MCF 10A (cell line): ENCODE data around the gene CALB2. TPM values are rescaled to one million over a fixed set of nuclear protein-coding genes. Genes with fewer than 3 reads are reported as not detected.

Experiments used
- BruUV-seq: library from RNA; stranded (reverse); fragments of 400-500 nt; replicated peaks from 2 replicates; lab custom pipeline; 2021; lab: Mats Ljungman, UMichigan
- CTCF ChIA-PET: fragments of 300-600 bp; sonication (Branson Sonifier 250); formaldehyde crosslinking; extraction: SDS; loops from one replicate; lab custom pipeline; 2021; ENCODE audit warnings: antibody characterized with exemption, inconsistent platforms; lab: Yijun Ruan, JAX
- POLR2A ChIA-PET: fragments of 300-600, 350-650 bp; sonication (Branson Sonifier 250); formaldehyde crosslinking; extraction: SDS; loops from one replicate; lab custom pipeline; 2020; ENCODE audit warnings: antibody characterized with exemption, inconsistent platforms; lab: Yijun Ruan, JAX
- DNase-seq: peaks from one replicate; pipeline ENCODE4 v3.0.0-alpha.2; 2018; ENCODE audit not compliant: unreplicated experiment
- H3K27ac Mint-ChIP-seq: one replicate; pipeline ENCODE4 v1.8.0; 2022; ENCODE audit warnings: mild to moderate bottlenecking, low read depth, mixed read lengths; ENCODE audit not compliant: unreplicated experiment
- H3K27me3 Mint-ChIP-seq: one replicate; pipeline ENCODE4 v1.8.0; 2022; ENCODE audit warnings: mixed read lengths; ENCODE audit not compliant: insufficient read depth, unreplicated experiment
- H3K36me3 Mint-ChIP-seq: one replicate; pipeline ENCODE4 v1.8.0; 2022; ENCODE audit warnings: mild to moderate bottlenecking, moderate library complexity, mixed read lengths; ENCODE audit not compliant: insufficient read depth, unreplicated experiment
- H3K4me1 Mint-ChIP-seq: one replicate; pipeline ENCODE4 v1.8.0; 2022; ENCODE audit warnings: mixed read lengths; ENCODE audit not compliant: insufficient read depth, unreplicated experiment
- H3K4me3 Mint-ChIP-seq: one replicate; pipeline ENCODE4 v1.8.0; 2022; ENCODE audit warnings: mild to moderate bottlenecking, moderate library complexity, mixed read lengths; ENCODE audit not compliant: unreplicated experiment
- H3K9me3 Mint-ChIP-seq: one replicate; pipeline ENCODE4 v1.8.0; 2022; ENCODE audit warnings: mixed read lengths; ENCODE audit not compliant: unreplicated experiment
- intact Hi-C: fragments of 100-400 bp; cut with micrococcal nuclease; formaldehyde crosslinking; loops from 2 replicates; pipeline ENCODE4 v1.14.1; 2022
- total RNA-seq: library from RNA; stranded (reverse); gene quantifications from 2 replicates; pipeline ENCODE4 v1.2.3, GENCODE V29; 2022
- TF ChIP-seq, protein P1 (sequence below): fragments of 200-600 bp; IDR thresholded peaks from one replicate; pipeline ENCODE4 v1.8.0; 2022; ENCODE audit warnings: antibody characterized with exemption, mild to moderate bottlenecking; ENCODE audit not compliant: unreplicated experiment

CALB2 gene
- total RNA-seq, 1 experiment from 2014 or later: 0.23 TPM

DNA sequence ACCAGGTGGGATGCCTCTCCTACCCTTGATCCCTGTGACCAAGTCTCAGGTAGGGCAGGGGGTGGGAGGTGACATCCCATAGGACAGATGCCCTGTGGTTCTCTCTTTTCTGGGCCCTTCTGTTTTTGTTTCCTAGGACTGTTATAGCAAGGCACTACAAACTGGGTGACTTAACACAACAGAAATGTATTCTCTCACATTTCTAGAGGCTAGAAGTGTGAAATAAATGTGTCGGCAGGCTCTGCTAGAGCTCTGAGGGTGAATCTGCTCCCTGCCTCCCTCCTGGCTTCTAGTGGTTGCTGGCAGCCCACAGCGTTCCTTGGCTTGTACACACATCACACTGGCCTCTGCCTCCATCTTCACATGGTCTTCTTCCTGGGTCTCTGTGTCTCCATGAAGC is 12.7 kb downstream of the CALB2 start:
- no peak for DNase-seq
- no peak overlapping the region for H3K27ac Mint-ChIP-seq
- peaks cover 20% of the 10 kb centered on the region for H3K27me3 Mint-ChIP-seq
- no peaks in the 10 kb centered on the region for H3K9me3 Mint-ChIP-seq
- intact Hi-C loops: no loop called here
- H3K4me1 Mint-ChIP-seq: no peaks in the 10 kb centered on the region
- ChIA-PET POLR2A (no interaction called here), CTCF (interaction anchor here (0.8 kb wide), 1 partner anchor 13 kb away, joined by 4 read pairs; no protein-coding TSS in a partner anchor)
- TF ChIP-seq, protein P1, sequence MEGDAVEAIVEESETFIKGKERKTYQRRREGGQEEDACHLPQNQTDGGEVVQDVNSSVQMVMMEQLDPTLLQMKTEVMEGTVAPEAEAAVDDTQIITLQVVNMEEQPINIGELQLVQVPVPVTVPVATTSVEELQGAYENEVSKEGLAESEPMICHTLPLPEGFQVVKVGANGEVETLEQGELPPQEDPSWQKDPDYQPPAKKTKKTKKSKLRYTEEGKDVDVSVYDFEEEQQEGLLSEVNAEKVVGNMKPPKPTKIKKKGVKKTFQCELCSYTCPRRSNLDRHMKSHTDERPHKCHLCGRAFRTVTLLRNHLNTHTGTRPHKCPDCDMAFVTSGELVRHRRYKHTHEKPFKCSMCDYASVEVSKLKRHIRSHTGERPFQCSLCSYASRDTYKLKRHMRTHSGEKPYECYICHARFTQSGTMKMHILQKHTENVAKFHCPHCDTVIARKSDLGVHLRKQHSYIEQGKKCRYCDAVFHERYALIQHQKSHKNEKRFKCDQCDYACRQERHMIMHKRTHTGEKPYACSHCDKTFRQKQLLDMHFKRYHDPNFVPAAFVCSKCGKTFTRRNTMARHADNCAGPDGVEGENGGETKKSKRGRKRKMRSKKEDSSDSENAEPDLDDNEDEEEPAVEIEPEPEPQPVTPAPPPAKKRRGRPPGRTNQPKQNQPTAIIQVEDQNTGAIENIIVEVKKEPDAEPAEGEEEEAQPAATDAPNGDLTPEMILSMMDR: no peak
- H3K36me3 Mint-ChIP-seq: no peaks in the 10 kb centered on the region
- BruUV-seq: no TSS peak
- no peak overlapping the region for H3K4me3 Mint-ChIP-seq

DNA sequence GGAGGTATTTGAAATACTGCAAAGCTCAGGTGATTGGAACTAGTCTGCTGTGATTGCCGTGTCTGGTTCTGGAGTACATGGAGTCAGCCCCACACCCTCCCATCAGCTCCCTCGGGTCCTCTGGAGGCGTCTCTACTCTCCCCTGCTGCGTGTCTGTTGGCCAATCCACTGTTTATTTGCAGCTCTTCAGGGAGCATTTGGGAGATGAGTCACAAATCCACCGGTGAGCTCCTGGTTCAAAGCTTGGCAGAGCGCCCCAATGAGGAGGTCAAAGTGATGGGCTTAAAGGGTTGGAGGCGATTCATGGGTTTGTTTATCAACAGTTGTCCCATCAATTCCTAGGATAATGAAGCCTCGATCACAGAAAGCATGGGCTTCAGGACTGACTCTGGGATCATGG is 14.6 kb downstream of the CALB2 start:
- peaks cover 32% of the 10 kb centered on the region for H3K27me3 Mint-ChIP-seq
- ChIA-PET POLR2A (no interaction called here), CTCF (interaction anchor here (2.7 kb wide), 1 partner anchor 13 kb away, joined by 12 read pairs; the partner anchor contains the start of gene CALB2)
- TF ChIP-seq, protein P1: no peak
- BruUV-seq: no TSS peak
- no peaks in the 10 kb centered on the region for H3K9me3 Mint-ChIP-seq
- H3K36me3 Mint-ChIP-seq: no peaks in the 10 kb centered on the region
- no peak overlapping the region for H3K4me3 Mint-ChIP-seq
- H3K27ac Mint-ChIP-seq: no peak overlapping the region
- intact Hi-C loops: no loop called here
- no peaks in the 10 kb centered on the region for H3K4me1 Mint-ChIP-seq
- DNase-seq: peak; percentile 81

DNA sequence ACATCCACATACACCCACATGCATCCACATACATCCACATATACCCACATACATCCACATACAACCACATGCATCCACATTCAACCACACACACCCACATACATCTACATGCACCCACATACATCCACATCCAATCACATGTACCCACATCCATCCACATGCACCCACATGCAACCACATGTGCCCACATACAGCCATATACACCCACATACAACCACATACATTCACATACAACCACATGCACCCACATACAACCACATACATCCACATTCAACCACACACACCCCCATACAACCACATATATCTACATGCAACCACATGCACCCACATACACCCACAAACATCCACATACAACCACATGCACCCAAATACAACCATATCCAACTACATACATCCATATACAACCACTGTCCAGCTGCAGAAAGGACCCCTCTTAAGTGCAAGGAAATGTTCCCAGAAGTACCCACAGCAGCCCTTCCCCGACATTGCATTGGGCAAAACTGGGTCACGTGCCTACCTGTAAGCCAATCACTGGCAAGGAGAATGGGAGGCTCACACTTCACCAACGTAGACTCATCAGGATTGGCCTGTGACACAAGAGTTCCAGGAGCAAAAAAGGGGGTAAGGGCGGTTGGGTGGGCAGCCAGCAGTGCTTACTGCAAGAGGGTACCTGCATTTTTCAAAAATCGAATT is 18.1 kb downstream of the CALB2 start:
- TF ChIP-seq, protein P1: no peak
- DNase-seq: no peak
- ChIA-PET POLR2A (no interaction called here), CTCF (no interaction called here)
- BruUV-seq: no TSS peak
- intact Hi-C loops: no loop called here
- Mint-ChIP-seq H3K9me3 (no peaks in the 10 kb centered on the region), H3K27me3 (peaks cover 24% of the 10 kb centered on the region), H3K36me3 (no peaks in the 10 kb centered on the region), H3K27ac (no peak overlapping the region), H3K4me1 (no peaks in the 10 kb centered on the region), H3K4me3 (no peak overlapping the region)

DNA sequence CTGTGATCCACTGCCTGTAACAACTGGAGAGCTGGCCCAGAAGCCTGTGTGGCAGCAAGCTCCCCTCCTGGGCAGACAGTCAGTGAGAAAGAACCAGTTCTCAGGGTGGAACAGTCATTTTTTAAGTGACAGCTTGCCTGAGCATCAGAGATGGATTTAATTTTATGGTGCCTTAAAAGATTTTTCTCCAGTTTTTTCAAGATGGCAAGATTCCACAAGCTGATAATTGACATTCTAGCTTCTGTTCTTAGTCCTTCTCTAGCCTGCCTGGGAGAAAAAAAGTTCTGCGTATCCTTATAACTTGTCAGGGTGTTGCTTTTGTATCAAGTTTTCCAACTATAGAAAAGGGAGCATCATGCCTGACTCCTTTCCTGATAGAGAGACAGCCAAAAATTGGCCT is 21.2 kb downstream of the CALB2 start:
- H3K36me3 Mint-ChIP-seq: no peaks in the 10 kb centered on the region
- H3K4me1 Mint-ChIP-seq: no peaks in the 10 kb centered on the region
- peaks cover 24% of the 10 kb centered on the region for H3K27me3 Mint-ChIP-seq
- ChIA-PET POLR2A (no interaction called here), CTCF (no interaction called here)
- TF ChIP-seq, protein P1: no peak
- H3K27ac Mint-ChIP-seq: no peak overlapping the region
- no peaks in the 10 kb centered on the region for H3K9me3 Mint-ChIP-seq
- BruUV-seq: no TSS peak
- H3K4me3 Mint-ChIP-seq: no peak overlapping the region
- DNase-seq: no peak
- intact Hi-C loops: no loop called here
